Measurements from ENCODE around the gene CDK15. TPM values are rescaled to one million over a fixed set of nuclear protein-coding genes. Genes with fewer than 3 reads are reported as not detected.

CDK15 gene
- total and polyA plus RNA-seq, 8 donors, result 0.20 to 0.84 (median 0.43) TPM

DNA sequence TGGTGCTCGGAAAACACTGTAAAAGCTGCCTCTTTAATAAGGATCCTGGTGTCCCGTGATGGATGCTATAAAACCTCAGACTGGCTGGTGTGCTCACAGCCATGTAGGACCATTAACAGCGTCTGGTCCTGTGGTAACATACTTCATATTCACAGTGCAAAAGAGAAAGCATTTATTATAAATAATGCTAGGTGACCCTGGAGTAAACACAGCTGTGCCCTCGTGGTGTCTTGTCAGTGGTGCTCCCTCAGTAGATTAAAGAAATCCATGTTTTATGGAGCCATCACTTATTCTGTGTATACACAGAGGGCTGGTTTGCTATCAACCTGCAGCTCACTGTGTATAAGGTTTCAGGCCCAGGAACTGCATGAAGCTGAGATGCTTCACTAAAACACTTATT is 106.9 kb downstream of the CDK15 start:
- no peak for ATAC-seq
- no peak overlapping the region for H3K4me3 ChIP-seq
- H3K27me3 ChIP-seq, result no peaks in the 10 kb centered on the region
- peaks cover 3 to 5% of the 10 kb centered on the region in 2 donors for H3K4me1 ChIP-seq
- H3K36me3 ChIP-seq, result no peaks in the 10 kb centered on the region
- intact Hi-C loops (cut with DNase I), result no loop called here
- no peak for DNase-seq
- H3K9me3 ChIP-seq, result no peaks in the 10 kb centered on the region
- no peak overlapping the region for H3K27ac ChIP-seq
- TF ChIP-seq, protein P1, sequence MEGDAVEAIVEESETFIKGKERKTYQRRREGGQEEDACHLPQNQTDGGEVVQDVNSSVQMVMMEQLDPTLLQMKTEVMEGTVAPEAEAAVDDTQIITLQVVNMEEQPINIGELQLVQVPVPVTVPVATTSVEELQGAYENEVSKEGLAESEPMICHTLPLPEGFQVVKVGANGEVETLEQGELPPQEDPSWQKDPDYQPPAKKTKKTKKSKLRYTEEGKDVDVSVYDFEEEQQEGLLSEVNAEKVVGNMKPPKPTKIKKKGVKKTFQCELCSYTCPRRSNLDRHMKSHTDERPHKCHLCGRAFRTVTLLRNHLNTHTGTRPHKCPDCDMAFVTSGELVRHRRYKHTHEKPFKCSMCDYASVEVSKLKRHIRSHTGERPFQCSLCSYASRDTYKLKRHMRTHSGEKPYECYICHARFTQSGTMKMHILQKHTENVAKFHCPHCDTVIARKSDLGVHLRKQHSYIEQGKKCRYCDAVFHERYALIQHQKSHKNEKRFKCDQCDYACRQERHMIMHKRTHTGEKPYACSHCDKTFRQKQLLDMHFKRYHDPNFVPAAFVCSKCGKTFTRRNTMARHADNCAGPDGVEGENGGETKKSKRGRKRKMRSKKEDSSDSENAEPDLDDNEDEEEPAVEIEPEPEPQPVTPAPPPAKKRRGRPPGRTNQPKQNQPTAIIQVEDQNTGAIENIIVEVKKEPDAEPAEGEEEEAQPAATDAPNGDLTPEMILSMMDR (IDR thresholded peaks at IDR 0.05), result no peak

DNA sequence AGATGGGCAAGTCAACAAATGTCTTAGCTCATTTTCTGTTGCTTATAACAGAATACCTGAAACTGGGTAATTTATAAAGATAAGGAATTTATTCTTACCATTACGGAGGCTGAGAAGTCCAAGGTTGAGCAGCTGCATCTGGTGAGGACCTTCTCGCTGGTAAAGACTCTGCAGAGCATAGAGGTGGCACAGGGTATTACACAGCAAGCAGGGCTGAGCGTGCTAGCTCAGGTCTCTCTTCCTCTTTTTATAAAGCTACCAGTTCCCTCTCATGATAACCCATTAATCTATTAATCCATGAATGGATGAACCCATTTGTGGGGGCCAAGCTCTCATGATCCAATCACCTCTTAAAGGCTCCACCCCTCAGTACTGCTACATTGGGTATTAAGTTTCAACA is 109.1 kb downstream of the CDK15 start:
- TF ChIP-seq, protein P1 (IDR thresholded peaks at IDR 0.05), result no peak
- ATAC-seq (no peak), DNase-seq (no peak)
- Histone ChIP-seq H3K4me3 (no peak overlapping the region), H3K9me3 (no peaks in the 10 kb centered on the region), H3K27me3 (no peaks in the 10 kb centered on the region), H3K27ac (no peak overlapping the region), H3K36me3 (no peaks in the 10 kb centered on the region), H3K4me1 (no peaks in the 10 kb centered on the region)
- intact Hi-C loops (cut with DNase I), result no loop called here

DNA sequence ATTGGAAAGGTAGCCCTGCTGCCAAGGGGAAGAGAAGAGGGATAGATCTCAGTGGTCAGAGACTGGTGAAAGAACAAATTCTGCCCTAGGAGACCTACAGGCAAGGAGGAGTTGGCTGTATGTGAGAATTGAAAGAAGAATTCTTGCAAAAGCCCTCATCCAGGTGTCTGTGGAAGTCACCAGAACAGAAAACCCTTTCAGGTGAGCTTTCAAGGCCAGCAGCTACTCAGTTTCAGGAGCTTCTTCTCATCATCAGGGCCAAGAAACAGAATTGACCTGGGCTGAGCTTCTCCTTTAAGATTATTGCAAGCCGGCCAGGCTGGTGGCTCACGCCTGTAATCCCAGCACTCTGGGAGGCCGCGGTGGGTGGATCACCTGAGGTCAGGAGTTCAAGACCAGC is 110.2 kb downstream of the CDK15 start:
- TF ChIP-seq, protein P1 (IDR thresholded peaks at IDR 0.05), result no peak
- H3K4me3 ChIP-seq, result no peak overlapping the region
- DNase-seq, result no peak
- no peaks in the 10 kb centered on the region for H3K27me3 ChIP-seq
- no peak overlapping the region for H3K27ac ChIP-seq
- ATAC-seq, result no peak
- no peaks in the 10 kb centered on the region for H3K4me1 ChIP-seq
- intact Hi-C loops (cut with DNase I), result no loop called here
- no peaks in the 10 kb centered on the region for H3K9me3 ChIP-seq
- no peaks in the 10 kb centered on the region for H3K36me3 ChIP-seq

DNA sequence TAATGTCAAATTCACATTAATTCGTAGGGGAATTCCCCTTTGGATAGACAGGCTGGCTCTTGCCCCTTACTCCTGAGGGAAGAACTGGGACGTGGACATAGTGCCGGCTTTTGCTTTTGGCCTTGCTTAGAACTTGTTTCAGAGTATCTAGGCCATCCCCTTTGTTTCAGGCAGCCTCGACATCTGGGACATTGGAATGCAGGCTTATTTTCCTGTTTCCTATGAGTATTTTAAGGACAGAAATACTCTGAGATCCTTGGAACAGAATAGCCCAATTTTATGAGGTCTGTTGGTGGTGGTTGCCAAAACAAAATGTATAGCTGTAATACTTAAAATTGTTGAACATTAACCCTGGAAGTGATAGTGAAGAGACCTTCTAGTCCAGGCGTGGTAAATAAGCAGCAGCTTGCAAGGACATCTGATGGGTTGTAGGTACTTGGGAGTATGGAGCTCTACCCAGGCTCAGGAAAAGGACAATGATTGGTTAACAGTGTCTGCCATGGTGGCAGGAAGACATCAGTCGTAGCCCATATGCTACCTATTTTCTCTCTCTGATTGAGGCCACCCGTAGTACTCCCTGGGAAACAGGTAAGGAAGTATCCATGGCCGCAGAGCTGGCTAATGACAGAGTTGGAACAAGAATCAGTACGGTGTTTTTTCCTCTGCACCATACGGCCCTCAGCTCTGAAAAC is 112.4 kb downstream of the CDK15 start:
- ATAC-seq, result no peak
- intact Hi-C loops (cut with DNase I), result no loop called here
- TF ChIP-seq, protein P1 (IDR thresholded peaks at IDR 0.05), result no peak

DNA sequence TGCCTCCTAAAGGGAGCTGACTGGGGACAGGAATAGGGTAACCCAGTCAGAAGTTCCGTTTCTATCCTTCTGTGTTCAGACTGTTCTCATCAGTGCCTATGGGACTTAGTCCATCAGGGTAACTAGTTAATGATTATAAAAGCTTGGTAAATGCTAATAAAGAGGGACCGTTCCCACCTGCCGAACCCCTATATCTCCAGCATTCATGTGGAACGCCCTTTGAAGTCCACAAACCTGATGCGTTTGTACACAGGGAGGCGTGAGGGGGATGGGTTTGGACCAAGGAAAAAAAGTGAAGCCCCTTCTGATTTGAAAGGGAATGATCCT is 112.9 kb downstream of the CDK15 start:
- TF ChIP-seq, protein P1 (IDR thresholded peaks at IDR 0.05), result no peak
- no peak overlapping the region for H3K27ac ChIP-seq
- intact Hi-C loops (cut with DNase I), result no loop called here
- no peaks in the 10 kb centered on the region for H3K4me1 ChIP-seq
- ATAC-seq (no peak), DNase-seq (no peak)
- H3K27me3 ChIP-seq, result no peaks in the 10 kb centered on the region
- H3K36me3 ChIP-seq, result no peaks in the 10 kb centered on the region
- H3K4me3 ChIP-seq, result no peak overlapping the region
- H3K9me3 ChIP-seq, result no peaks in the 10 kb centered on the region

More for the DNA sequence above, 112.4 kb downstream of the CDK15 start:
- no peak for DNase-seq
- Histone ChIP-seq H3K27me3 (no peaks in the 10 kb centered on the region), H3K27ac (no peak overlapping the region), H3K4me1 (no peaks in the 10 kb centered on the region), H3K9me3 (no peaks in the 10 kb centered on the region), H3K4me3 (no peak overlapping the region), H3K36me3 (no peaks in the 10 kb centered on the region)

All from left lung (tissue), 10 donors.